Medulla oblongata (tissue), 1 donor: ENCODE measurements around the gene ZHX3.
"Not testable (repeated sequence)": the region's sequence is repeated elsewhere in the genome, so short reads cannot be mapped to it uniquely, and the experiment has no call there.

Experiments used
- DNase-seq: peaks from one replicate; pipeline ENCODE4 v3.0.0-alpha.2; 2015; ENCODE audit errors: extremely low spot score

The ZHX3 gene

GRCh38 chr20:41331731-41332130 is 14.2 kb upstream of the ZHX3 start:
- DNase-seq: no peak

- DNase-seq: no peak
Observed at GRCh38 chr20:41330941-41331340, 13.4 kb upstream of the ZHX3 start.

DNA sequence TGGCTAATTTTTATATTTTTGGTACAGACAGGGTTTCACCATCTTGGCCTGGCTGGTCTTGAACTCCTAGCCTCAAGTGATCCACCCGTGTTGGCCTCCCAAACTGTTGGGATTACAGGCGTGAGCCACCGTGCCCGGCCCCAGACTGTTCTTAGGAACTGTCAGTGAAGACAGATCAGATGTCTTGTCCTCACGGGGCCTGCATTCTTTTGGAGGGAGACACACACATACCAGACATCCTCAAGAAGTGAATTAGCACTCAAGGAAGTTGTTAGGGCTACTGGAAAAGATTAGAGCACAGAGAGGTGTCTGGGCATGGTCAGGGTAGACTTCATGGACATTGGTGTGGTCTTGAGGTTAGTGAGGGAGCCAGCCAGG is 12.8 kb upstream of the ZHX3 start:
- no peak for DNase-seq

DNA sequence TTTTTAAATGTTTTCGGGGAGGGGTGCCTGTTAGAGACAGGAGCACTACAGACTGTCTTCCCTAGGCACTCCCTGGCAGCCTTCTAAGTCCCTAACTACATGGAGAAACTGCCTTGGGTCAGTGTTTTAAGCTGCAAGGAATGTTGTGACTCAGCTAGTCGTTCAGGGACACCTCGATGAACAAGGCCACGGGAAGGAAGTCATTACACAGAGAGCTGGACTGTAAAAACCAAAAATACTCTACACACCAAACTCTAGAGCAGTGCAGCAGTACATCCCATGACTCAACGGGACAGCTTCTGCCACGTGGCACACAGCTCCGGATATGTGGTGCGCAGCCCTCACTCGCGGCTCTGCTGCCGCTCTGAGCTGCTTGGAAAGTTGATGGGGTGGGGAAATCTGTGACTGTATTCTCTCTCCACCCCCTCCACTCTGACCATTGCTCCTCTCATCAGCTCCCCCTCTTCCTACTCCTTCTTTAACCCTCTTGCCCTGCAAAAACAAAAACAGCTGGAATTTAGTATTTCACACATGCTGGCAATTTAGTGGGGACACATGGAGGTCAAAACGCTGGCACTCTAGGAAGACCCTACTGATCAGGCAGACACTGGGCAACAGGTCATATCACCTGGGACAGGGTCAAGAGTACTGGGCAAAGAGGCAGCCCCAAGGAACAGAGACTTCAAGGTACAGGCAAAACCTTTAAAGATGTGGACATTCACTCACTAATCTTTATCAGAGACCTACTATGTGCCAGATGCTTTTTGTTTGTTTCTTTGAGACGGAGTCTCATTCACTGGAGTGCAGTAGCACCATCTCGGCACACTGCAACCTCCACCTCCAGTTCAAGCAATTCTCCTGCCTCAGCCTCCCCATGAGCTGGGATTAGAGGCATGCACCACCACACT is 12.2 kb upstream of the ZHX3 start:
- peak; percentile 76 for DNase-seq

GRCh38 chr20:41327178-41327577 is 9.6 kb upstream of the ZHX3 start:
- no peak for DNase-seq

GRCh38 chr20:41320976-41321375 is 3.4 kb upstream of the ZHX3 start:
- DNase-seq: no peak

- DNase-seq: no peak
Observed at GRCh38 chr20:41320441-41320840, 2.9 kb upstream of the ZHX3 start.

DNA sequence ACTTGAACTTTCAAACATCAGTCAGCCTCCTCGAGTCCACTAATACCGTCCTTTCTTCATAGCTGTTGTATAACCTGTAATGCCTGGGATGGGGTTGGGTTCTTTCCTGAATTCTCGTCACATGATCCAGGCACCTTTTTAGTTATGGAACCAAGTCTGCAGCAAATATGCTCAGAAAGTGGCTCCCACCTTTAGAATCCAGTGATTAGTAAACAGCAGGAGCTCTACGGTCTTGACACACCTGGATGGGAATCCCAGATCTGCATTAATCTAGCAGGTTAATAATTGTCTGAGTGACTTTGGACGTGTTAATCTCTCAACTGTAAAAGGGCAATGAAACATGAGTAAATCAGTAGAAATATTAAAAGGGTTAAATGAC is 729 bp upstream of the ZHX3 start:
- DNase-seq: no peak

DNA sequence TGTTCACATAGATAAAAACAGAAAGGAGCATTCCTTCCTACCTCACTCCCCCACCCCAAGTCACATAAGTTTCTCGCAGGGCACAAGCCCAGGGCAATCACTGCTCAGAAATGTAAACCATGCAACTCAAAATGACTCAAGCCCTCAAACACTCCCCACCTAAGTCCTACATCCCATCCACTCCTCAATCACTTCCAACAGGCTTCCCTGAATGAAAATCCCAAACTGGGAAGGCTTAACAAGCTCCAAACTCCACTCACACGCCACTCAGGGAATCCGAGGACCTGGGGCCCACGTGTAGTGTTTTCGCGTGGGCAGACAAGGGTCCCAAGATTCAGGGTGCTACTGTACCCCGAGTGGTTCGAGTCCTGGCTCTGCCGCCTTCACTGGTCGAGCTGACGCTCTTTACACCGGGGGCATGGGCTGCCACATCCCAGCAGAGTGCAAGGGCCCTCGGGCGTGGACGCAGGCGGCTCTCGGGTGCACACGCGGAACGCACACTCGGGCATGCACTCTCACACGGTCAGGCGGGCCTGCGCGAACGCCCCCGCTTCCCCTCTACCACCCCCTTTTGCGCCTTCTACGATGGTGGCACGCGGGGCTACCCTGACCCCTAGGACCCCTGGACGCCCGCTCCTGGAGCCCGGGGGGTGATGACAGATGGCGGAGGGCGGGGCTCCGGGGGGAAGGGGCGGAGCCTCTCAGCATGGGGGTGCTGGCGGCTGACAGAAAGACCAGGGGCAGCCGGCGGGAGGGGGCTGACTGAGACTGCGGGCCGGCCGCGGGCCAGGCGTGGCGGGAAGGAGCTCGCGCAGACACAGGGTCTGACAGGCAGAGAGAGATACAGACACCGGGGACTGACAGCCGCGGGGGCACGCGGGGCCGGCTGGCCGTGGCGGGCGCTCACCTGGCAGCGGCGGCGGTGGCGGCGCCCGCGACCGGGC is 657 bp downstream of the ZHX3 start:
- DNase-seq: peak; percentile 83

- peak; percentile 47 for DNase-seq
Observed at GRCh38 chr20:41316051-41316450, 1.5 kb downstream of the ZHX3 start.

- DNase-seq: no peak
Observed at GRCh38 chr20:41314386-41314785, 3.1 kb downstream of the ZHX3 start.

DNA sequence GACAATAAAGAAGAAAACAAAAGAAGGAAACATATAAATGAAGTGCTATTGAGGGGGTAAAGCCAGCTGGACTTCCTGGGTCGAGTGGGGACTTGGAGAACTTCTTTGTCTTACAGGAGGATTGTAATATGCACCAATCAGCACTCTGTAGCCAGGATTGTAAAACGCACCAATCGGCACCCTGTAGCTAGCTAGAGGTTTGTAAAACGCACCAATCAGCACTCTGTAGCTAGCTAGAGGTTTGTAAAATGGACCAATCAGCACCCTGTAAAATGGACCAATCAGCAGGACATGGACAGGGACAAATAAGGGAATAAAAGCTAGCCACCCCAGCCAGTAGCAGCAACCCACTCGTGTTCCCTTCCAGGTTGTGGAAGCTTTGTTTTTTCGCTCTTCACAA is 5.5 kb downstream of the ZHX3 start:
- DNase-seq: not testable (repeated sequence)

- no peak for DNase-seq
Observed at GRCh38 chr20:41309817-41310216, 7.7 kb downstream of the ZHX3 start.

DNA sequence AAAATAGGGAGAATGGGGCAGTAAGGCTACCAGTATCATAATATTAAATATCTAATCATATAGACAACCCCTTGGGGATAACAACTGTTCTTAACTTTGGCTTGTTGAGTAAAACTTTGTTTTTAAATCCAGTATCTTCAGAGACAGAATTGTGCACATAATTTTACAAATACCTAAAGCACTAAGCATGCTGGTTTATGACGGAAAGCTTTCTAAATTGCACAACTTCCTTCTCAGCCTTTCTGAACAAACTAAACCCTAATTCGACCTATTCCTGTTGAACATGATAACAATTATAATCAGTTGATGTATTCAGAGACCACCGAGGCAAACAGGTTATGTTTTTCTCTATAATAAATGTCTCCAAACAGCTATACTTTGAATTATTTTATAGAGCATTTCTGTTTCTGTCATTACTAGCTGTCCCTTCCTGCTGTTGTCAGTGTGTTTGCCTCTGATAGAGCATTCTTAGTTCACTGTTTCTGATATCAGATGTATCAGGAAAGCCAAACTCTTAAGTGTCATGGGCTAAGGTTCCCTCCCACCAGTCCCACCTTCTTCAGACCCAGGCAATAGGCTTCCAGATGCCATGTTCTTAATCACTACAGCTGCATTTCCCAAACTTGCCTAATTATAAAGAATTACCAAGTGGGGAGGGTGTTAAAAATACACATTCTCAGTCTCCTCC is 8.7 kb downstream of the ZHX3 start:
- DNase-seq: no peak

DNA sequence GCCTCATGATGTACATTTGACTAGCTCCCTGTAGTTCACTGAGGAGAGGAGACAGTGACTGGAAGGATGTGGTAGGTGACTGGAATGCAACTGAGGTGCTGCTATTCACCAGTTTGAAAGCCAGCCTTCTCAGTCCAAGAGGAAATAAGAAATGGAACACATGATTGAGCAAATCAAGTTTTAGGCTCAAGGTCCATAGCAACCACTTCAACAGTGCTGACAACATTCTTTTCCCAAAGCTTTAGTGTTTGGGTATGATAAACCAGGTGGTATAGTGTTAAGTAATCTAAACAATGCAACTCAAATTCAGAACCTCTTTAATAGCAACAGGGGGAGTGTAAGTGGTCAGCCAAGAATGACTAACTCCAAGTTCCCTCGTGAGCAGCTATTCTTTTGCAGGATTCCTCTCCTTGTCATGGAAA is 9.2 kb downstream of the ZHX3 start:
- DNase-seq: peak; percentile 59

GRCh38 chr20:41307021-41307420 is 10.5 kb downstream of the ZHX3 start:
- DNase-seq: no peak

GRCh38 chr20:41306061-41306727 is 11.3 kb downstream of the ZHX3 start:
- no peak for DNase-seq

- no peak for DNase-seq
Observed at GRCh38 chr20:41304424-41305079, 13.0 kb downstream of the ZHX3 start.

- no peak for DNase-seq
Observed at GRCh38 chr20:41304002-41304401, 13.5 kb downstream of the ZHX3 start.

GRCh38 chr20:41300886-41301285 is 16.6 kb downstream of the ZHX3 start:
- no peak for DNase-seq

DNA sequence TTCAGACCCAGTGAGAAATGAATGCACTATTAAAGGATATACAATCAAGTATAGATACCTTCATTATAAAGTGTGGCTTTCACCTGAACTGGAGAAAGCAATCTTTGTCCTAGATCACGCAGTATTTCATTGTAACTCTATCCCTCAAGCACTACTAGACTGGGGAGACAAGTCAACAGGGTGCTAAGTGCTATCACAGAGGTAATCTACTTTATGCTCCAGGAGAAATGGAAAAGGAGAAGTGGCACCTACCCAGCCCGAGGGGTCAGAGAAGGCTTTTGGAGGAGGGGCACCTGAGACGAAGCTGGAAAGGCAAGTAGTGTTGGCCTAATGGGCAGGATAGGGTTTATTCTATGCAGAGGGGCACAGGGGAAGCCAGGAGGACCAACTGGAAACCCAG is 17.1 kb downstream of the ZHX3 start:
- DNase-seq: no peak
